ENCODE measurements around the gene CDH3.

Gene CDH3

DNA sequence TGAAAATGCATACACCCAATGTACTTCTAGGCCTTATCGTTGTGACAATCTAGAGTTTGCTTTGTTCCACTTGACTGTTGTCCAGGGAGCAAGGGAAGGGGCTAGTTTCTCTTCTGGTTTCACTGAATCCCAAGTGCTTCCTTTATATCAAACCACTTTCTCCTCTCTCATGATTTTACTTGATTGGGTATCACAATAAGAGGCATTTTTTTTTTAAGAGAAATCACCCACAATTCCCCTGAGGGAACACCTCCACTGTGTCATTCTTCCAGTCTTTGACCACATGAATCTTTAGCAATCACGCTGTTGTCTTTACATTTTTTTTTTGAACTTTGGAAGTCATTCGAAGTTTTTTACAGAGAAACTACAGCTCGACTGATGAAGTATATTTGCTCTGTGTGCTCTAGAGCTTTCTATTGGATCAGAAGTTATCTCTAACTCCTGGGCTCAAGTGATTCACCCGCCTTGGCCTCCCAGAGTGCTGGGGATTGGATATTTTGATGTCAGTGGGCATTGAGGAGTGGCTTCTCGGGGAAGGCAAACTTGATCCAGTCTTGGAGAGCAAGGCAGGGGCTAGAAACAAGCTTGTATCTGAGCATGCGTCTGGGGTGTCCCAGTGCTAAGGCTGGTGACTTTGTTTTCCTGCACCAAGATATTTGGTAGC is 95.0 kb downstream of the CDH3 start:
- no peak for DNase-seq

DNA sequence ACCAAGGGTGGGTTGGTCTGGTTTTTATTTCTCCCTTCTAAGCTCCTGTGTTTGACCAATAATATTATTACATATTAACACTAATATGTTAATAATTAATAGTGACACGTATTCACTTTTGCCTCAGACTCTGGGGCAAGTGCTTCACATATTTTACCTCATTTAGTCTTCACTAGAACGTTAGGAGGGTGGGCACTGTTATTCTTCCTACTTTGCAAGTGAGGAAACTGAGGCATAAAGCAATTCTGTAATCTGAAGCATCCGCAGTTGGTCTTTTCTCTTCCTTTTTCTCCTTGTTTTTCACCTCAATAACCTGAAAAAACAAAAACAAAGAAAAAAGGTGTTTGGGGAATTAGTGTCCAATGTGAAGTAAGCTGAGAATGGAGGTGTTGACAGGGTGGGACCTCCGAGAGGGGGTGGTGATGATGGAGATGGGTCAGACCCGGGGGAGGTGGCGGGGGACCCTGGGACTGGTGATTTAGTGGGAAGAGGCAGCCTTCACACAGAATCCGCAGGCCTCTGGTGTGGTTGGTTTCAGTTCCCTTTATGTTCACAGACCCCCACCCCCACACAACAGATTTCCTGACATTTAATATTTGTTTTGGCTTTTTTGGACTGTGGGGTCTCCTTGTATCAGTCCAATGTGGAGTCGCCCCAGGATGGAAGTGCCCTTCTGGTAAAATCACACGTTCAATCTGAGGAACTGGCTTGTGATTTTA is 95.7 kb downstream of the CDH3 start:
- no peak for DNase-seq

DNA sequence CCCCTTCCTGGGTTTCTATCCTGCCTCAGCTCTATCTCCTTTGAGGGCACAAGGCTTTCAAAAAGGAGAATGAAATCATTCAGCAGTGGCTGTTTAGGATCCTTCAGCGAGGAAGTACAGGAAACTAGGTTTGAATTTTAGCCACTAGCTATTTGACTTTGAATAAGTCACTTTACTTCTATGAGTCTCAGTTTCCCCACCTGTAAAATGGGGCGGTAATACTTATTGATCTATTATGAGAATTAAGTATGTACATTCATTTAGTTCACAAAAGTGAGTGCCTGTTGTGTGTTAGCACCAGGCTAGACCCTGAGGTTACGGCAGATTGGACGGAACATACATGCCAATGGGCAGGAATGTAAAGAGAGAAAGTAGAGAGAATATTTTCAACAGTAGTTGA is 98.6 kb downstream of the CDH3 start:
- DNase-seq = no peak

DNA sequence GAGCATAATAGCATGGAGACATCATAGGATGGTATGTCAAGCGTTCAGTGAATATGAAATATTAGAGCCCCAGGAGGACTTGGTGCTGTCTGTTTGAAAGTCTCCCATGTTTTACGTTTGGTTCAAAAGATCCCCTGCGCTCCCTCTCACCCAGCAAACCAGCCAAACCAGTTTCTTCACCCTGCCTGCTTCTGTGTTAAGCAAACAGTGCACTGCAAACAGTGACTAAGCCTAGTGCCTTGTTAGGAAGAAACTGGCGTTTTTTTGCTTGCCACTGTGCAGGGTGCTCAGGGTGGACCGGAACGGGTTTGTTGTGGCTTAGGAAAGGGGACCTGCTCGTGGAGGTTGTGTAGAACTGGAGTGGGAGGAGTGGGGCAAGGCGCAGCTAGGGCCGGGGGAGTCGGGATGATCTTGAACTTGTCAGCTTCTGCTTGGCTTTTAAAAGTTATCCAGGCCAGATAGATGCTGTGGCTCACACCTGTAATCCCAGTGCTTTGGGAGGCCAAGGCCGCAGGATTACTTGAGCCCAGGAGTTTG is 99.7 kb downstream of the CDH3 start:
- DNase-seq = no peak

DNA sequence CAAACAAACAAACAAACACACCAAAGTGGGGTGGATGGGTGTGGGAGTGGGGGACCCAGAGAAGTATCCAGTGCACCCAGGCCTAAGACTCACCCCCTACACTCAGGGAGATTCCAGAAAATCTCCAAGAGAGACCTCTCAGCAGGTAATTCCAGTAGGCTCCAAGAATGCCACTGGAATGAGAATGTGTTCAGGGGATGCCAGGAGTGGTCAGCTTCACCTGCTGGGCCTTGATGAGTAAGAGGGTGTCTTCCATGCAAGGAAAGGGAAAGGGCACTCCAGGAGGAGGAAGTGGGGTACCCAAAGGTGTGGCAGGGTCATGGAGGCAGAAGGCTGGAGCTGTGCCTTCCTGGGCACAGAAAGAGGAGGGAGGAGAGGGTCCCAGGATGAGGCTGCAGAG is 101.8 kb downstream of the CDH3 start:
- no peak for DNase-seq

DNA sequence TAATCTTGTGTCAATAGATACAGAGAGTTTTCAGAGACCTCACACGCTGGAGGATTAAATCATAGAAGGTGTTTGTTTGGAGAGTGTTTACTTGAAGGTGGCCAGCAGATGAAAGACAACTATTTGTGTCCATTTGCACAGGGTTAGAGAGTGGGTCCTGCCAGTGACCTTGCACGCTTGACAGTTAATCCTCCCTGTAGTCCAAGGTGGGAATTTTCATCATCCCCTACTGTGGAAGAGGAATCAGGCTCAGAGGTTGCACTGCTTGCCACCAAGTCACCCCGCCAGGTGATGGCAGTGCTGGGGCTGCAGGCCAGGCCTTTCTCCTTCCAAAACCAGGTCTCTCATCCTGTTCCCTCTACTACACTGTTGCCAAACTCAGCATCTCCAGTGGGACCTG is 104.3 kb downstream of the CDH3 start:
- DNase-seq = no peak
